Measurements from ENCODE around the gene CCT8L2.
"Not testable (repeated sequence)": the region's sequence is repeated elsewhere in the genome, so short reads cannot be mapped to it uniquely, and the experiment has no call there.

CCT8L2 gene

GRCh38 chr22:16592710-16593109 is at the start of gene CCT8L2:
TSS of gene CCT8L2 (minus strand) at chr22:16592810. CDS start at chr22:16592550, 260 bp downstream.
- not testable (repeated sequence) for H3K4me3 ChIP-seq (ENCODE audit: low read depth, low read length)

GRCh38 chr22:16635442-16635841 is 42.8 kb upstream of the CCT8L2 start:
- not testable (repeated sequence) for H3K4me3 ChIP-seq (ENCODE audit: low read depth, low read length)

GRCh38 chr22:16634092-16634491 is 41.5 kb upstream of the CCT8L2 start:
- H3K4me3 ChIP-seq (ENCODE audit: low read depth, low read length), result not testable (repeated sequence)

GRCh38 chr22:16628476-16628875 is 35.9 kb upstream of the CCT8L2 start:
- H3K4me3 ChIP-seq (ENCODE audit: low read depth, low read length), result not testable (repeated sequence)

GRCh38 chr22:16625018-16625417 is 32.4 kb upstream of the CCT8L2 start:
- H3K4me3 ChIP-seq (ENCODE audit: low read depth, low read length), result not testable (repeated sequence)

- not testable (repeated sequence) for H3K4me3 ChIP-seq (ENCODE audit: low read depth, low read length)
Observed at GRCh38 chr22:16623595-16623994, 31.0 kb upstream of the CCT8L2 start.

GRCh38 chr22:16617516-16617915 is 24.9 kb upstream of the CCT8L2 start:
- H3K4me3 ChIP-seq (ENCODE audit: low read depth, low read length), result not testable (repeated sequence)

GRCh38 chr22:16616390-16616938 is 23.9 kb upstream of the CCT8L2 start:
- H3K4me3 ChIP-seq (ENCODE audit: low read depth, low read length), result not testable (repeated sequence)

- H3K4me3 ChIP-seq (ENCODE audit: low read depth, low read length), result not testable (repeated sequence)
Observed at GRCh38 chr22:16615606-16616245, 23.1 kb upstream of the CCT8L2 start.

- H3K4me3 ChIP-seq (ENCODE audit: low read depth, low read length), result no peak overlapping the region
- no peak for TF ChIP-seq CTCF (IDR thresholded peaks at IDR 0.05; ENCODE audit: low read depth, low read length)
Observed at GRCh38 chr22:16609548-16610261, 17.1 kb upstream of the CCT8L2 start.

- TF ChIP-seq CTCF (IDR thresholded peaks at IDR 0.05; ENCODE audit: low read depth, low read length), result no peak
- no peak overlapping the region for H3K4me3 ChIP-seq (ENCODE audit: low read depth, low read length)
Observed at GRCh38 chr22:16608931-16609330, 16.3 kb upstream of the CCT8L2 start.

GRCh38 chr22:16604257-16604998 is 11.8 kb upstream of the CCT8L2 start:
- not testable (repeated sequence) for H3K4me3 ChIP-seq (ENCODE audit: low read depth, low read length)

- not testable (repeated sequence) for H3K4me3 ChIP-seq (ENCODE audit: low read depth, low read length)
Observed at GRCh38 chr22:16603770-16604242, 11.2 kb upstream of the CCT8L2 start.
